GM20431 (cell line): ENCODE measurements around the gene KCNT2.

Source experiments
- in situ Hi-C: fragments of 300-500 bp; cut with MseI, MboI; formaldehyde crosslinking; loops from one replicate; pipeline ENCODE4 v1.15.0; 2020; ENCODE audit warnings: low sequenced_read_pairs; ENCODE audit not compliant: unreplicated experiment

Gene KCNT2

GRCh38 chr1:196407358-196408051 is 200.7 kb downstream of the KCNT2 start:
- in situ Hi-C loops: no loop called here

GRCh38 chr1:196405839-196406238 is 202.4 kb downstream of the KCNT2 start:
- in situ Hi-C loops: no loop called here

- in situ Hi-C loops: no loop called here
Measured at GRCh38 chr1:196403803-196404690, 204.2 kb downstream of the KCNT2 start.

- in situ Hi-C loops: no loop called here
Measured at GRCh38 chr1:196401891-196402290, 206.3 kb downstream of the KCNT2 start.

- in situ Hi-C loops: no loop called here
Measured at GRCh38 chr1:196401452-196401833, 206.8 kb downstream of the KCNT2 start.

- in situ Hi-C loops: no loop called here
Measured at GRCh38 chr1:196400478-196401451, 207.5 kb downstream of the KCNT2 start.

- in situ Hi-C loops: no loop called here
Measured at GRCh38 chr1:196399713-196400112, 208.5 kb downstream of the KCNT2 start.

GRCh38 chr1:196393742-196394141 is 214.5 kb downstream of the KCNT2 start:
- in situ Hi-C loops: no loop called here

- in situ Hi-C loops: no loop called here
Measured at GRCh38 chr1:196393282-196393681, 215.0 kb downstream of the KCNT2 start.

GRCh38 chr1:196387766-196388165 is 220.5 kb downstream of the KCNT2 start:
- in situ Hi-C loops: no loop called here

GRCh38 chr1:196385109-196385508 is 223.1 kb downstream of the KCNT2 start:
- in situ Hi-C loops: no loop called here

- in situ Hi-C loops: no loop called here
Measured at GRCh38 chr1:196382383-196382782, 225.9 kb downstream of the KCNT2 start.

- in situ Hi-C loops: no loop called here
Measured at GRCh38 chr1:196381544-196381943, 226.7 kb downstream of the KCNT2 start.

GRCh38 chr1:196380316-196380715 is 227.9 kb downstream of the KCNT2 start:
- in situ Hi-C loops: no loop called here

GRCh38 chr1:196377811-196378210 is 230.4 kb downstream of the KCNT2 start:
- in situ Hi-C loops: no loop called here

GRCh38 chr1:196376630-196377328 is 231.5 kb downstream of the KCNT2 start:
- in situ Hi-C loops: no loop called here

- in situ Hi-C loops: no loop called here
Measured at GRCh38 chr1:196373798-196374197, 234.4 kb downstream of the KCNT2 start.

GRCh38 chr1:196372896-196373536 is 235.2 kb downstream of the KCNT2 start:
- in situ Hi-C loops: no loop called here

GRCh38 chr1:196367838-196368237 is 240.4 kb downstream of the KCNT2 start:
- in situ Hi-C loops: no loop called here
